PC-3 (cell line): ENCODE results near the gene RGS14. TPM values are rescaled to one million over a fixed set of nuclear protein-coding genes. Genes with fewer than 3 reads are reported as not detected.

Source experiments
- ATAC-seq: fragments of 200-7000 bp; cut with Tn5 transposase; 2 replicates; pipeline ENCODE4 v1.9.1; 2020; ENCODE audit warnings: mild to moderate bottlenecking, moderate library complexity
- BruUV-seq: library from RNA; stranded (reverse); fragments of 400-500 nt; replicated peaks from 2 replicates; lab custom pipeline; 2021; lab: Mats Ljungman, UMichigan
- CTCF ChIA-PET: fragments of 300-600 bp; sonication (Branson Sonifier 250); formaldehyde crosslinking; loops from one replicate; lab custom pipeline; 2022; ENCODE audit warnings: antibody characterized with exemption; lab: Charles Lee
- POLR2A ChIA-PET: fragments of 300-600 bp; sonication (Branson Sonifier 250); formaldehyde crosslinking; loops from one replicate; lab custom pipeline; 2022; ENCODE audit warnings: antibody characterized with exemption; ENCODE audit not compliant: unreplicated experiment; lab: Charles Lee
- DNase-seq: peaks from one replicate; pipeline ENCODE4 v3.0.0-alpha.2; 2015
- H2AFZ ChIP-seq: fragments of 300-600 bp; sonication (generic); 2 replicates; pipeline ENCODE4 v1.6.0; 2016; ENCODE audit warnings: antibody characterized with exemption, low read length
- H3F3A ChIP-seq: fragments of 300-600 bp; sonication (generic); one replicate; pipeline ENCODE4 v1.6.0; 2017; ENCODE audit warnings: antibody characterized with exemption, low read length, control low read depth, mild to moderate bottlenecking; ENCODE audit not compliant: unreplicated experiment
- H3K27ac ChIP-seq: fragments of 300-600 bp; sonication (generic); 2 replicates; pipeline ENCODE4 v1.5.1; 2016; ENCODE audit warnings: mild to moderate bottlenecking, low read length
- H3K27me3 ChIP-seq: fragments of 300-600 bp; sonication (generic); 2 replicates; pipeline ENCODE4 v1.6.1; 2016; ENCODE audit warnings: low read length, mixed read lengths
- H3K36me3 ChIP-seq: fragments of 300-600 bp; sonication (generic); 2 replicates; pipeline ENCODE4 v1.6.1; 2016; ENCODE audit warnings: low read depth, mixed run types, low read length, mixed read lengths
- H3K4me1 ChIP-seq: fragments of 300-600 bp; sonication (generic); 2 replicates; pipeline ENCODE4 v1.5.1; 2016; ENCODE audit warnings: low read length; ENCODE audit not compliant: insufficient read depth
- H3K4me2 ChIP-seq: fragments of 300-600 bp; sonication (generic); 2 replicates; pipeline ENCODE4 v1.6.0; 2016; ENCODE audit warnings: low read length
- H3K4me3 ChIP-seq: fragments of 300-600 bp; sonication (generic); 2 replicates; pipeline ENCODE4 v1.5.1; 2016; ENCODE audit warnings: mild to moderate bottlenecking, low read length, mixed read lengths
- H3K79me2 ChIP-seq: fragments of 300-600 bp; sonication (generic); 2 replicates; pipeline ENCODE4 v1.6.1; 2017; ENCODE audit warnings: low read length, mixed read lengths
- H3K9ac ChIP-seq: fragments of 300-600 bp; sonication (generic); 2 replicates; pipeline ENCODE4 v1.6.0; 2016; ENCODE audit warnings: mild to moderate bottlenecking, low read length
- H3K9me2 ChIP-seq: fragments of 300-600 bp; sonication (generic); replicated peaks from 2 replicates; pipeline ENCODE4 v1.6.1; 2016; ENCODE audit warnings: mixed run types, low read length, mixed read lengths
- H3K9me3 ChIP-seq: fragments of 300-600 bp; sonication (generic); 2 replicates; pipeline ENCODE4 v1.6.1; 2016; ENCODE audit warnings: low read length, mixed read lengths
- H4K20me1 ChIP-seq: fragments of 300-600 bp; sonication (generic); 2 replicates; pipeline ENCODE4 v1.6.1; 2016; ENCODE audit warnings: low read length, mixed read lengths
- EZH2 ChIP-seq: fragments of 300-600 bp; sonication (generic); IDR thresholded peaks from one replicate; pipeline ENCODE4 v1.6.1; 2017; ENCODE audit warnings: antibody characterized with exemption, mild to moderate bottlenecking, low read length; ENCODE audit not compliant: unreplicated experiment
- EZH2phosphoT487 ChIP-seq: fragments of 300-600 bp; sonication (generic); IDR thresholded peaks from 2 replicates; pipeline ENCODE4 v1.6.1; 2018; ENCODE audit warnings: mild to moderate bottlenecking, antibody characterized with exemption, low read length, borderline replicate concordance
- intact Hi-C: fragments of 100-400 bp; cut with micrococcal nuclease; formaldehyde crosslinking; loops from 2 replicates; pipeline ENCODE4 v1.9.0; 2023
- total RNA-seq: library from RNA; depleted of rRNA; stranded (reverse); fragments of >200 nt; gene quantifications from 2 replicates; pipeline ENCODE4 v1.2.3, GENCODE V29; 2014
- TF ChIP-seq, protein P1 (sequence below): fragments of 300-600 bp; sonication (generic); conservative IDR thresholded peaks from 2 replicates; pipeline ENCODE4 v1.5.1; 2017; ENCODE audit warnings: antibody characterized with exemption, low read depth, mild to moderate bottlenecking, low read length

The RGS14 gene
- total RNA-seq, 1 experiment from 2014 or later = 32.3 TPM

DNA sequence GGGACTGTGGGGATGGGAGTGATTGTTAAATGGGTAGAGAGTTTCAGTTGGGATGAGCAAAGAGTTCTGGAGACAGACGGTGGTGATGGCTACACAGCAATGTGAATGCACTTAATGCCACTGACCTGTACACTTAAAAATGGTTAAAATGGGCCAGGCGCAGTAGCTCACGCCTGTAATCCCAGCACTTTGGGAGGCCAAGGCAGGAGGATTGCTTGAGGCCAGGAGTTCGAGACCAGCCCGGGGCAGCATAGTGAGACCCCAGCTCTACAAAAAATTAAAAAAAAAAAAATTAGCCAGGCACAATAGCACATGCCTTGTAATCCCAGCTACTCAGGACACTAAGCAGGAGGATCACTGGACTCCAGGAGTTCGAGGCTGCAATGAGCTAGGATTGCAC, 13.9 kb upstream of the RGS14 start:
- intact Hi-C loops = no loop called here
- CTCF ChIA-PET = no interaction called here
- Histone ChIP-seq H3K27me3 (no peaks in the 10 kb centered on the region), H4K20me1 (0 out of 2 replicates have a peak, but pooled peaks cover 11% of the 10 kb centered on the region), H3K9me2 (no peaks in the 10 kb centered on the region), H3K27ac (no peak overlapping the region), H2AFZ (no peak overlapping the region), H3F3A (peaks cover under 1% of the 10 kb centered on the region), H3K4me1 (peaks cover 14% of the 10 kb centered on the region), H3K4me3 (no peak overlapping the region), H3K9ac (no peak overlapping the region), H3K9me3 (no peaks in the 10 kb centered on the region), H3K4me2 (no peak overlapping the region), H3K79me2 (peaks cover 85% of the 10 kb centered on the region), H3K36me3 (peaks cover 15% of the 10 kb centered on the region; the same call in 1 of the 2 replicates)
- ATAC-seq = no peak
- TF ChIP-seq, protein P1, sequence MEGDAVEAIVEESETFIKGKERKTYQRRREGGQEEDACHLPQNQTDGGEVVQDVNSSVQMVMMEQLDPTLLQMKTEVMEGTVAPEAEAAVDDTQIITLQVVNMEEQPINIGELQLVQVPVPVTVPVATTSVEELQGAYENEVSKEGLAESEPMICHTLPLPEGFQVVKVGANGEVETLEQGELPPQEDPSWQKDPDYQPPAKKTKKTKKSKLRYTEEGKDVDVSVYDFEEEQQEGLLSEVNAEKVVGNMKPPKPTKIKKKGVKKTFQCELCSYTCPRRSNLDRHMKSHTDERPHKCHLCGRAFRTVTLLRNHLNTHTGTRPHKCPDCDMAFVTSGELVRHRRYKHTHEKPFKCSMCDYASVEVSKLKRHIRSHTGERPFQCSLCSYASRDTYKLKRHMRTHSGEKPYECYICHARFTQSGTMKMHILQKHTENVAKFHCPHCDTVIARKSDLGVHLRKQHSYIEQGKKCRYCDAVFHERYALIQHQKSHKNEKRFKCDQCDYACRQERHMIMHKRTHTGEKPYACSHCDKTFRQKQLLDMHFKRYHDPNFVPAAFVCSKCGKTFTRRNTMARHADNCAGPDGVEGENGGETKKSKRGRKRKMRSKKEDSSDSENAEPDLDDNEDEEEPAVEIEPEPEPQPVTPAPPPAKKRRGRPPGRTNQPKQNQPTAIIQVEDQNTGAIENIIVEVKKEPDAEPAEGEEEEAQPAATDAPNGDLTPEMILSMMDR = no peak
- no peak for TF ChIP-seq EZH2
- TF ChIP-seq EZH2phosphoT487 = no peak
- POLR2A ChIA-PET = no interaction called here
- DNase-seq = no peak
- no TSS peak for BruUV-seq

DNA sequence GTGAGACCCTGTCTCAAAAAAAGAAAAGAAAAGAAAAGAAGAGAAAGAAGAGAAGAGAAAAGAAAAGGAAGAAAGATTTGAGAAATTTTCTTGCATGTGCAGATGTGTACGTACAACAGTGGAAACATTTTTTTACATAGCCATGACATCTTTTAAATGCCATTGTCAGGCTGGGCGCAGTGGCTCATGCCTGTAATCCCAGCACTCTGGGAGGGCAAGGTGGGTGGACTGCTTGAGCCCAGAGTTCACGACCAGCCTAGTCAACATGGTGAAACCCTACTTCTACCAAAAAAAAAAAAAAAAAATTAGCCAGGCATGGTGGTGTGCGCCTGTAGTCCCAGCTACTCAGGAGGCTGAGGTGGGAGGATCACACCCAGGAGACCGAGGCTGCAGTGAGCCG, 12.8 kb upstream of the RGS14 start:
- Histone ChIP-seq H3K9ac (no peak overlapping the region), H3K27me3 (no peaks in the 10 kb centered on the region), H3K36me3 (peaks cover 15% of the 10 kb centered on the region; the same call in 1 of the 2 replicates), H3K4me2 (no peak overlapping the region), H3K4me1 (peaks cover 25% of the 10 kb centered on the region), H4K20me1 (0 out of 2 replicates have a peak, but pooled peaks cover 6% of the 10 kb centered on the region), H3K27ac (no peak overlapping the region), H3K9me2 (no peaks in the 10 kb centered on the region), H3F3A (peaks cover 8% of the 10 kb centered on the region), H3K79me2 (peaks cover 85% of the 10 kb centered on the region), H3K9me3 (no peaks in the 10 kb centered on the region), H2AFZ (no peak overlapping the region), H3K4me3 (no peak overlapping the region)
- ATAC-seq (no peak), DNase-seq (no peak)
- ChIA-PET CTCF (no interaction called here), POLR2A (no interaction called here)
- intact Hi-C loops = no loop called here
- BruUV-seq = no TSS peak
- TF ChIP-seq EZH2phosphoT487 (no peak), EZH2 (no peak)
- TF ChIP-seq, protein P1 = no peak

DNA sequence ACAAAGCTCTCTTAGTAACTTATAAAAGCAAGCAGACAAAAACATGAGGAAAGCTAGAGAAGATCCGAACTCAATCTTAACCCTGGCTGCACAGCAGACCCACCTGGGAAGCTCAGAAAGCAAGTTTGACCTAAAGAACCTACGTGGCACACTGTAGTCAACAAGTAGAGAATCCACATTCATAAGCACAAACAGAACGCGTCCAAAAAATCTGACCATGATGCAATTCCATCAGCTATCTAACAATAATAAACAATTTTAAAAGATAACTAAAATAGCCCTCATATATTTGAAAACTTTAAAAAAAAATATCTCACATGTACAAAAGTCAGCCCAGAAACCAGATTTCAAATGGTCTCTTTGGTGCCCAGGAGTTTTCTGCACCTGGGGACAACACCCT, 10.9 kb upstream of the RGS14 start:
- peaks cover 10% of the 10 kb centered on the region; the same call in 1 of the 2 replicates for H3K36me3 ChIP-seq
- no peaks in the 10 kb centered on the region for H3K27me3 ChIP-seq
- H3K4me2 ChIP-seq = no peak overlapping the region
- 0 out of 2 replicates have a peak, but pooled peaks cover 6% of the 10 kb centered on the region for H4K20me1 ChIP-seq
- H3K4me3 ChIP-seq = no peak overlapping the region
- intact Hi-C loops = no loop called here
- no TSS peak for BruUV-seq
- ChIA-PET CTCF (interaction anchor here (0.6 to 0.7 kb wide), 2 partner anchors 44 to 235 kb away, joined by 3 read pairs; no protein-coding TSS in a partner anchor), POLR2A (no interaction called here)
- peaks cover 88% of the 10 kb centered on the region for H3K79me2 ChIP-seq
- no peak overlapping the region for H2AFZ ChIP-seq
- H3K27ac ChIP-seq = no peak overlapping the region
- DNase-seq (no peak), ATAC-seq (no peak)
- no peaks in the 10 kb centered on the region for H3K9me3 ChIP-seq
- no peak overlapping the region for H3K9ac ChIP-seq
- TF ChIP-seq EZH2phosphoT487 (no peak), EZH2 (no peak)
- TF ChIP-seq, protein P1 = no peak
- H3K4me1 ChIP-seq = peaks cover 32% of the 10 kb centered on the region
- H3K9me2 ChIP-seq = no peaks in the 10 kb centered on the region
- H3F3A ChIP-seq = peaks cover 8% of the 10 kb centered on the region
